Measurements from ENCODE around the gene GLI1. TPM values are rescaled to one million over a fixed set of nuclear protein-coding genes. Genes with fewer than 3 reads are reported as not detected.
"Not testable (repeated sequence)": the region's sequence is repeated elsewhere in the genome, so short reads cannot be mapped to it uniquely, and the experiment has no call there.

GLI1 gene
- total RNA-seq, result under 1 TPM in 3 of 4 donors, not detected in 1; 0.17 to 0.98 (median 0.84) TPM

DNA sequence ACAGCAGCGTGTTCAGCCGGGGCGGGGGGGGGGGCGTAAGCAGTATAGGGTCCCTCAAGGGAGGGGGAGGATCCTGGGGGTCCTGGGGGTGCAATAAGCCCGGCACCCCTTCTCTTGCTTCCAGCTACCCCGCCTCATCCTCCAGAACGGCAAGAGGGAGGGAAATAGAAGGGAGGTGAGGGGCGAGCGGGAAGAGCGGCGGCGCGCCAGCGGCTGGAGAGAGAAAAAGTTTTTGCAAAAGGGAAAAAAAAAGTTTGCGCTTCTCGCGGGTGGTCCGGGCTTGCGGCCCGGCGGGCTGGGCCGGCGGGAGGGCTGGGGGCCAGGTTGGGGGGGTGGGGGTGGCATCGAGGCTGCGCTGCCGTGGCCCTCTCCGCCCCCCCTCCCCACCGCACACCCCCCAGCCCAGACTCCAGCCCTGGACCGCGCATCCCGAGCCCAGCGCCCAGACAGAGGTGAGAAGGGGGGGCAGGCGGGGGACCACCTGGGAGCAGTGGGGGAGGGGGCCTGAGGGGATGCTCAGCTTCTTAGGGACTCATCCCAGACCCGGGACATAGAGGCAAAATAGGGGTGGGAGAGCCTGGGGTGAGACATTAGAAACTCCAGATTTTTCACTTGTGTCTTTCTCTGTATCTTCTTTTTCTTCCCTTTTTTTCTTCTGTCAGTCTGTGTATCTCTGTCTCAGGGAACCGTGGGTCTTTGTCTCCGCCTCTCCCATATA, at the start of gene GLI1:
Gene GLI1, plus strand, starts transcription at position 36 of the 718 bp plus-strand sequence. CDS start 3,907 bp downstream, outside the sequence.
- WGBS, result under 1% methylated on average over 23 of the region's 36 CpGs
- TF ChIP-seq EP300 (IDR thresholded peaks at IDR 0.05), result no peak
- TF ChIP-seq, protein P1, sequence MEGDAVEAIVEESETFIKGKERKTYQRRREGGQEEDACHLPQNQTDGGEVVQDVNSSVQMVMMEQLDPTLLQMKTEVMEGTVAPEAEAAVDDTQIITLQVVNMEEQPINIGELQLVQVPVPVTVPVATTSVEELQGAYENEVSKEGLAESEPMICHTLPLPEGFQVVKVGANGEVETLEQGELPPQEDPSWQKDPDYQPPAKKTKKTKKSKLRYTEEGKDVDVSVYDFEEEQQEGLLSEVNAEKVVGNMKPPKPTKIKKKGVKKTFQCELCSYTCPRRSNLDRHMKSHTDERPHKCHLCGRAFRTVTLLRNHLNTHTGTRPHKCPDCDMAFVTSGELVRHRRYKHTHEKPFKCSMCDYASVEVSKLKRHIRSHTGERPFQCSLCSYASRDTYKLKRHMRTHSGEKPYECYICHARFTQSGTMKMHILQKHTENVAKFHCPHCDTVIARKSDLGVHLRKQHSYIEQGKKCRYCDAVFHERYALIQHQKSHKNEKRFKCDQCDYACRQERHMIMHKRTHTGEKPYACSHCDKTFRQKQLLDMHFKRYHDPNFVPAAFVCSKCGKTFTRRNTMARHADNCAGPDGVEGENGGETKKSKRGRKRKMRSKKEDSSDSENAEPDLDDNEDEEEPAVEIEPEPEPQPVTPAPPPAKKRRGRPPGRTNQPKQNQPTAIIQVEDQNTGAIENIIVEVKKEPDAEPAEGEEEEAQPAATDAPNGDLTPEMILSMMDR (IDR thresholded peaks at IDR 0.05), result no peak
- TF ChIP-seq POLR2AphosphoS5 (IDR thresholded peaks at IDR 0.05), result no peak
- TF ChIP-seq POLR2A (IDR thresholded peaks at IDR 0.05; ENCODE audit: low read depth), result no peak

GRCh38 chr12:57410534-57410933, 49.1 kb upstream of the GLI1 start:
- TF ChIP-seq POLR2A (IDR thresholded peaks at IDR 0.05; ENCODE audit: low read depth) (no peak), EP300 (IDR thresholded peaks at IDR 0.05) (no peak), POLR2AphosphoS5 (IDR thresholded peaks at IDR 0.05) (no peak)
- TF ChIP-seq, protein P1 (IDR thresholded peaks at IDR 0.05), result no peak
- Histone ChIP-seq H3K4me1 (peaks cover 0 to 8% (median 2%) of the 10 kb centered on the region in 4 donors), H3K27me3 (no peaks in the 10 kb centered on the region), H3K4me3 (no peak overlapping the region), H3K36me3 (peaks cover 0 to 4% (median 0%) of the 10 kb centered on the region in 4 donors), H3K9me3 (no peaks in the 10 kb centered on the region), H3K27ac (replicated peaks in 1 of 4) (no peak overlapping the region)
- intact Hi-C loops (cut with DNase I), result no loop called here
- WGBS, result 92% methylated on average over 4 of the region's 4 CpGs
- no peak for DNase-seq (ENCODE audit: extremely low spot score)

More for the DNA sequence above, at the start of gene GLI1:
- Histone ChIP-seq H3K36me3 (no peaks in the 10 kb centered on the region), H3K27me3 (peaks cover 0 to 22% (median 4%) of the 10 kb centered on the region in 4 donors), H3K9me3 (no peaks in the 10 kb centered on the region), H3K4me1 (peaks cover 23 to 44% (median 40%) of the 10 kb centered on the region in 4 donors), H3K27ac (replicated peaks in 1 of 4) (peak within 1 kb of the TSS; percentile 73 to 87 (median 82)), H3K4me3 (peak within 1 kb of the TSS; percentile 64 to 79 (median 66))
- intact Hi-C loops (cut with DNase I), result loop anchor here (2.0 kb wide), 1 partner anchor 89 kb away; no protein-coding TSS in a partner anchor
- no peak for DNase-seq (ENCODE audit: extremely low spot score)

DNA sequence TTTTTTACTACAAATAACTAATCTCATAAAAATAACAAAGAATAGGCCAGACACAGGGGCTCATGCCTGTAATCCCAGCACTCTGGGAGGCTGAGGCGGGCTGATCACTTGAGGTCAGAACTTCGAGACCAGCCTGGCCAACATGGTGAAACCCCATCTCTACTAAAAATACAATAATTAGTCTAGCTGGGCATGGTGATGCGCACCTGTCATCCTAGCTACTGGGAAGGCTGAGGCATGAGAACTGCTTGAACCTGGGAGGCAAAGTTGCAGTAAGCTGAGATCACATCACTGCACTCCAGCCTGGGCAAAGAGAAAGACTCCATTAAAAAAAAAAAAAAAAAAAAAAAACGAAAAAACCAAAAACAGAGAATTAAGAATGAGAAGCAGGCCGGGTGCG, 45.4 kb upstream of the GLI1 start:
- peaks cover 3 to 19% (median 15%) of the 10 kb centered on the region in 4 donors for H3K4me1 ChIP-seq
- intact Hi-C loops (cut with DNase I); DNase-seq (ENCODE audit: extremely low spot score); H3K27me3 ChIP-seq; H3K36me3 ChIP-seq; H3K9me3 ChIP-seq; H3K27ac ChIP-seq (replicated peaks in 1 of 4); H3K4me3 ChIP-seq: not testable (repeated sequence)
- 86% methylated on average over 6 of the region's 6 CpGs for WGBS

DNA sequence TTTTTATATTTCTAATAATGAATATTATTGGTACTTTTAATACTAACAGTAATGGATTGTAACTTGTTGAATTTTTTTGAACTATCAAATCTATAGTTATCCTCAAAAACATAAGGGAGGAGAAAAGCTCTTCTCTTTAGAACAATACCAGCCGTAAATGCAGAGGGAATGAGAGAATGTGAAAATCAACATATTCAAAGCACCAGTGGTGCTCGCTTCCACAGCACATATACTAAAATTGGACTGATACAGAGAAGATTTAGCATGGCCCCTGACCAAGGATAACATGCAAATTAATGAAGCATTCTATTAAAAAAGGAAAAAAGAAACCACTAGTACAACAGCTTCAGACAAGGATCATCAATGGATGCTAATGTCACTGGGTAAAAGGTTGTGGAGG, 44.5 kb upstream of the GLI1 start:
- H3K27ac ChIP-seq (replicated peaks in 1 of 4), result no peak overlapping the region
- no peaks in the 10 kb centered on the region for H3K9me3 ChIP-seq
- no peak for TF ChIP-seq POLR2A (IDR thresholded peaks at IDR 0.05; ENCODE audit: low read depth)
- no peak for TF ChIP-seq EP300 (IDR thresholded peaks at IDR 0.05)
- TF ChIP-seq, protein P1 (IDR thresholded peaks at IDR 0.05), result no peak
- no peak for TF ChIP-seq POLR2AphosphoS5 (IDR thresholded peaks at IDR 0.05)
- intact Hi-C loops (cut with DNase I), result no loop called here
- no peak overlapping the region for H3K4me3 ChIP-seq
- no peaks in the 10 kb centered on the region for H3K27me3 ChIP-seq
- DNase-seq (ENCODE audit: extremely low spot score), result no peak
- no peaks in the 10 kb centered on the region for H3K36me3 ChIP-seq
- WGBS, result 73% methylated on average over 2 of the region's 2 CpGs
- peaks cover 3 to 19% (median 15%) of the 10 kb centered on the region in 4 donors for H3K4me1 ChIP-seq

GRCh38 chr12:57416039-57416996, 43.3 kb upstream of the GLI1 start:
- peaks cover 3 to 16% (median 14%) of the 10 kb centered on the region in 4 donors for H3K4me1 ChIP-seq
- H3K9me3 ChIP-seq, result no peaks in the 10 kb centered on the region
- no peak overlapping the region for H3K4me3 ChIP-seq
- no peaks in the 10 kb centered on the region for H3K27me3 ChIP-seq
- intact Hi-C loops (cut with DNase I), result no loop called here
- no peak for DNase-seq (ENCODE audit: extremely low spot score)
- TF ChIP-seq POLR2AphosphoS5 (IDR thresholded peaks at IDR 0.05) (no peak), POLR2A (IDR thresholded peaks at IDR 0.05; ENCODE audit: low read depth) (no peak), EP300 (IDR thresholded peaks at IDR 0.05) (no peak)
- TF ChIP-seq, protein P1 (IDR thresholded peaks at IDR 0.05), result no peak
- 88% methylated on average over 8 of the region's 8 CpGs for WGBS
- H3K36me3 ChIP-seq, result no peaks in the 10 kb centered on the region
- no peak overlapping the region for H3K27ac ChIP-seq (replicated peaks in 1 of 4)

Data from esophagus muscularis mucosa (tissue), 4 donors.